UCSD-AML1 (cell line): ENCODE measurements around the gene S100A7A.
A peak's percentile ranks its signal among the peaks of the same experiment; 100 is the strongest.

Source experiments
- DNase-seq: peaks from one replicate; lab custom pipeline; 2025; ENCODE audit not compliant: unreplicated experiment; lab: John Stamatoyannopoulos, UW

The S100A7A gene

GRCh38 chr1:153415850-153416570 lies at the start of gene S100A7A:
S100A7A (plus strand) TSS chr1:153416520; CDS start chr1:153418083, 1,563 bp downstream.
- no peak for DNase-seq

DNA sequence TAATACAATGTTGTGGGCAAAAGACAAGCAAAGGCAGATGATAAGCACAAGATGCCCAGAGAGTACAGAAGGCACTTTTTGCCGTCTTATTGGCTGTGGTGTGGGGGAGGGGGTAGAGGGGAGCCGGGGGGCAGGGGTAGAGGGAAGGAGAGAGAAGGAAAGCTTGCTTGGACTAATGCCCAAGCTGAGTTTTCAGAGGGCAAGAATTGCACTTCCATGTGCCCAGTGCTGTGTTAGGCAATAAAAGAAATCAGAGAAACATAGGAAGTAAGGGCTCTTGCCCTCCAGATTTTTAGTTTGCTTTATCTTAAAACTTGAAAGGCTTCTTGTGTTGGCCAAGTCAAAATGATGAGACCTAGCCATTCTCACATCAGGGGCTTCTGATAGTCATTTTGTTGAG lies 49.2 kb upstream of the S100A7A start:
- no peak for DNase-seq

GRCh38 chr1:153368495-153368894 lies 47.8 kb upstream of the S100A7A start:
- DNase-seq, result no peak

GRCh38 chr1:153370146-153370545 lies 46.2 kb upstream of the S100A7A start:
- DNase-seq, result no peak

DNA sequence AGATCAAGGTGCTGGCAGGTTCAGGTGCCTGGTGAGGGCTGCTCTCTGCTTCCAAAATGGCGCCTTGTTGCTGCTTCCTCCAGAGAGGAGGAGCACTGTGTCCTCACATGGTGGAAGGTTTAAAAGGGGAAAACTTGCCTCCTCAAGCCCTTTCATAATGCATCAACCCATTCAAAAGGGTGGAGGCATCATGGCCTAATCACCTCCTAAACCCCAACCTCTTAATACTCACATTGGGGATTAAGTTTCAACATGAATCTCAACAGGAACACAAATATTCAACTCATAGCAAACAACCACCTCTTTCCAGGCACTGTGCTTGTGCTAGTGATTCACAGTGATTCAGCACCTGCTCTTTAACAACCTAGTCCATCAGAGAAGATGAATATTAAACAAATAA lies 45.1 kb upstream of the S100A7A start:
- DNase-seq, result no peak

- no peak for DNase-seq
Measured at GRCh38 chr1:153372571-153372970, 43.7 kb upstream of the S100A7A start.

- no peak for DNase-seq
Measured at GRCh38 chr1:153374071-153374470, 42.2 kb upstream of the S100A7A start.

DNA sequence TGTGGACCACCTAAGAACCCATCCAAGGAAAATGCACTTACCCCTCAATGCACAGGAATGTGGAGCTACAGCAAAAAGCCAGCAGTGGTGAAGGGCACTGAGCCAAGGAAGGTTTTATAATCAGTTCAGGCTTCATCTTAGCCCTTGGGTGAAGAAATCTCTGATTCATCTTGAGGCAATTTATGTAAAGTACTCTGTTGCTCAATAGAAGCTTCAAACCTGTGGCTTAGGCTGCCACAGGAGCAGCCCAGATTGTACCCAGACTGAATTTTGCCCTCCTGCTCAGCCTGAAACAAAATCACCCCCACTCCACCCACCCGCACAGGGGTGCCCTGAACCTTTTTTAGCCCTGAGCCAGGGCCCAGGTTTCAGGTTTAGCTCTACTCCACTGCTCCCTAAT lies 40.8 kb upstream of the S100A7A start, which contains the start of gene S100A12:
Gene S100A12, minus strand, starts transcription at position 111 of the 400 bp plus-strand sequence. CDS start 1,029 bp downstream, outside the sequence.
- no peak for DNase-seq

GRCh38 chr1:153379591-153379990 lies 36.7 kb upstream of the S100A7A start:
- no peak for DNase-seq

GRCh38 chr1:153380711-153381110 lies 35.6 kb upstream of the S100A7A start:
- DNase-seq, result no peak

DNA sequence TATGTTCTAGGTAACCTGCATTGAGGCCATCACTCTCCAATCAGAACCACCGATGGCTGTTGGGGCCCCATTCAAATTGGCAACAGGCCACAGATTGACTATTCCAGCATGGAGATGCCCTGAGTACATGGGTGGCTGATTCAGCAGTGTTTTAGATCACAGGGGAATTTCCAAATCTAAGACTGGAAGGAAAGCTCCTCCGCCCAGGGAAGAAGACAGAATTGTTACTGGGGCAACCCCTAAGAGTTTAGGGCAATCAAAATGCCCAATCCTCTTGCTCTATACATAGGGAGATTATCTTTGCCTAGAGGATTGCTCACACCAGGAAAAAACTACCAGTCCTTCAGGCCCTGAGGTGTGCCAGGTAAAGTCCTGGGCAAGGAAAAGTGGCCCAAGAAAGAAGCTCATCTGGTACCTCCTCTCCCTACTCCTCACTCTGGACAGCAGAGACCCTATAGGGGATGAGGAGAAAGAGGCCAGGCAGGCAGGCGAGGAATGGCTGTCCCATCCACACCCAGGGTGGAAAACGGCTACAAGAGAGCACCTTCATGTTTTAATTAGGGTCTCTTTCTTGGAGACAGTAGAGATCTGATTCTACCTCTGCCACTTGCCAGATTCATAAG lies 31.3 kb upstream of the S100A7A start:
- no peak for DNase-seq

- peak; percentile 58 for DNase-seq
Measured at GRCh38 chr1:153386500-153386901, 29.8 kb upstream of the S100A7A start.

GRCh38 chr1:153387001-153387400 lies 29.3 kb upstream of the S100A7A start:
- DNase-seq, result no peak

GRCh38 chr1:153387785-153388184 lies 28.5 kb upstream of the S100A7A start:
- no peak for DNase-seq

DNA sequence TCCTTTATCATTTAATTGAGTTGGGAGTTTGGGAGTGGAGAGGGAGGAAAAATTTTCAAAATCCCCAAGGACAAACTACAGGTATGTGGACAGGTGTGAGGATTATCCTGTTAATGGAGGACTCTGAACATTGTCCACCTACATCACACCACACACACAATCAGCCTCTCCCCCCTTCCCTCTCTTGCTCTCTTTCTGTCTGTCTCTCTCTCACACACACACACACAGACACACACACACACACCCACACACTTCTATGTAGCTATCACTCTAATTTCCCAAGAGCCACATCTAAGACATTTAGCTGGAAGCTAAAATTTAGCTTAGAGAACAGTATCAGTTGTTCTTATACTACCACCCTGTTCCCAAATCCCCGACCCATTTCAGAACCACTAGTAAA lies 26.9 kb upstream of the S100A7A start:
- no peak for DNase-seq

GRCh38 chr1:153389973-153390879 lies 26.1 kb upstream of the S100A7A start:
- no peak for DNase-seq

DNA sequence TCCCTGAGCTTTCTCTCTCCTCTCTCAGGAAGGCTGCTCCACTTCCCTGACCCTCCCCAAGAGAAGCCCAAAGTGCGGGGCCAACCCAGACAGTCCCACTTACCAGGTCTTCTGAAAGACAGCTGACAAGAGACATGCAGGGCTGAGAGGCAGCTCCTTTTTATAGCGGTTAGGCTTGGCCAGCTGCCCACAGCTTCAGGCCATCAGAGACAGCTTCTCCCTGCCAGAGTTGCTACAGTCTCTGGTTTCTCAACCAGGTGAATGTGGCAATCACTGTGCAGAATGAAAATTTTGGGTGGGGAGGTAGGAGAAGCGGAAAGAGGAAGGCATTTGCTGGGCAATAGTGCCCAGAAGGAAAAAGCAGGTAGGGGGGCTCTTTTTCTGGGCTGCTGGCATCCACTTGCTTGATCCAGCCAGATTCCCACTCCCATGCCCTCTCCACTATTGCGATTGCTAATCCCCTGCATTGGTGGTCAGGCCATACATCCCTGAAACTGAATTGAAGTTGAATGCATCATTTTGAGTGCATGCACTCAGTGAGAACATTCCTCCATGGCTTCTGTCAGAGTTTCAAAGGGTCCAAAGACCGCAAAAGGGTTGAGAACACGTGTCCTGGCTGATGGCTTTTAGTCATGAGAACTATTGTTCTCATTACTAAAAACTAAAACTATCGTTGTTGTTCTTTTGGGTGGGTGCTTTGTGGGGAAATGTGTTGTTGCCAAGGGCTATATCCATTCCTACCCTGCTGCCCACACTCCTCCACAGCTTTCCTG lies 25.2 kb upstream of the S100A7A start, which contains the start of gene S100A8:
Gene S100A8, minus strand, starts transcription at position 136 of the 773 bp plus-strand sequence. CDS start 538 bp downstream, outside the sequence.
- no peak for DNase-seq

DNA sequence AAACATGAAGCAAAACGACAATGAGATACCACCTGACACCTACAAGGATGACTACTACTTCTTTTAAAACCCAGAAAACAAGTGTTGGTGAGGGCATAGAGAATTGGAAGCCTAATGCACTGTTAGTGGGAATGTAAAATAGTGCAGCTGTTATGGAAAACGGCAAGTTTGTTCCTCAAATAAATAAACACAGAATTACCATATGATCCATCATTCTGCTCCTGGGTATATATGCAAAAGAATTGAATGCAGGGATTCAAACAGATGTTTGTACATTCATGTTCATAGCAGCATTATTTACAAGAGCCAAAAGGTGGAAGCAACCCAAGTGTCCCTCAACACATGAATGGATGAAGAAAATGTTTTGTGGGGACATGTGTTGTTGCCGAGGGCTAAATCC lies 24.1 kb upstream of the S100A7A start:
- no peak for DNase-seq

DNA sequence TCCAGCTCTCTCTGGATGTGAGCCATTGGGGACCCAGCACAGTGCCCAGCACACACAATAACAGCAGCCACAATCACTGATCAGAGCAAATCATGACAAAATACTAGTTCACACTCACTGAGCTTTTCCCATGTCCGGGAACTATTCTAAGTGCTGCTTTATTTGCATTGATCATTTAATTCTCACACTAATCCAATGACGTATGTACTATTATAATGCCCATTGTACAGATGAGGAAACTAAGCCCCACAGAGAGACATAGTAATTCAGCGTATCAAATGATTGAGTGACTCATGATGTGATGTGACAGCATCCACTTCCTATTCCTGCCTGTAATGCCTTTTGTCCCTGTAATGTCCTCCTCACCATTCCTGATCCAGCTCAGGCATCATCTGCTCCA lies 23.5 kb upstream of the S100A7A start:
- DNase-seq, result no peak

DNA sequence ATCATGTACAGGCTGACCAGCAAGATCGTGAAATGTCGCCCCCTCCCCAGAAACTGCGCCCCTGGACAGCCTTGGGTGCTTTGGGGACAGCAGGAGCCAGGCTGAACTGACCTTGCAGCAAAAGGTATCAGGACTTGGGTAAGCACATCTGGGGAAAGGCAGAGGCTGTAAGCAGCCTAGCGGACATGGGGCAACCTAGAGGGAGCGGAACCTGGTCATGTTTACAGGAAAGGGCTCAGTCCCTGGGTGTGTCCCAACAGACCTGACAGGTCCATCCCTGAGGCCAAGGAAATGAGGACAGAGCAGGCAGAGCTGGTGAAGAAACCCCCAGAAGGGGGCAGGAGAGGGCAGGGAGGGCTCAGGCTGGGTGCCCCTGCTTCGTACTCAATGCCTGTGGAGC lies 22.4 kb upstream of the S100A7A start:
- no peak for DNase-seq

GRCh38 chr1:153394391-153394790 lies 21.9 kb upstream of the S100A7A start:
- DNase-seq, result no peak
